IMR-90 (cell line): ENCODE measurements around the gene ULBP1. TPM values are rescaled to one million over a fixed set of nuclear protein-coding genes. Genes with fewer than 3 reads are reported as not detected.

ENCODE experiments used
- ATAC-seq: fragments of 200-7000 bp; cut with Tn5 transposase; 2 replicates; pipeline ENCODE4 v1.9.1; 2020; ENCODE audit warnings: low read depth, mild to moderate bottlenecking, moderate library complexity
- BruUV-seq: library from RNA; stranded (reverse); fragments of 400-500 nt; replicated peaks from 2 replicates; lab custom pipeline; 2021; lab: Mats Ljungman, UMichigan
- CTCF ChIA-PET: fragments of 300-600 bp; formaldehyde crosslinking; extraction: SDS; loops from one replicate; lab custom pipeline; 2021; ENCODE audit warnings: antibody characterized with exemption; lab: Yijun Ruan, JAX
- POLR2A ChIA-PET: fragments of 300-600 bp; sonication (Branson Sonifier 250); formaldehyde crosslinking; loops from one replicate; lab custom pipeline; 2022; ENCODE audit warnings: antibody characterized with exemption; ENCODE audit not compliant: unreplicated experiment; lab: Charles Lee
- DNase-seq: peaks from one replicate; pipeline ENCODE4 v3.0.0; 2013
- H2AFZ ChIP-seq: replicated peaks from 2 replicates; pipeline ENCODE3; 2013; ENCODE audit warnings: low read length, mild to moderate bottlenecking; ENCODE audit not compliant: poor library complexity
- H2AK5ac ChIP-seq: 2 replicates; pipeline ENCODE4 v1.6.1; 2013; ENCODE audit warnings: low read depth, low read length, inconsistent platforms
- H2AK9ac ChIP-seq: replicated peaks from 2 replicates; pipeline ENCODE3; 2013; ENCODE audit warnings: mild to moderate bottlenecking, low read depth, low read length, moderate library complexity; ENCODE audit not compliant: poor library complexity
- H2BK120ac ChIP-seq: 2 replicates; pipeline ENCODE4 v1.6.1; 2013; ENCODE audit warnings: low read depth, low read length, inconsistent platforms
- H2BK15ac ChIP-seq: 3 replicates; pipeline ENCODE4 v1.6.1; 2013; ENCODE audit warnings: low read depth, low read length, inconsistent platforms
- H2BK20ac ChIP-seq: 2 replicates; pipeline ENCODE4 v1.6.1; 2013; ENCODE audit warnings: low read depth, mild to moderate bottlenecking, inconsistent platforms, low read length, moderate library complexity
- H2BK5ac ChIP-seq: 2 replicates; pipeline ENCODE4 v1.6.1; 2013; ENCODE audit warnings: mild to moderate bottlenecking, low read depth, low read length, inconsistent platforms; ENCODE audit not compliant: poor library complexity, severe bottlenecking
- H3K14ac ChIP-seq: replicated peaks from 2 replicates; pipeline ENCODE4 v1.6.1; 2013; ENCODE audit warnings: low read depth, low read length, inconsistent platforms
- H3K18ac ChIP-seq: 2 replicates; pipeline ENCODE4 v1.6.1; 2013; ENCODE audit warnings: low read depth, low read length, control low read depth
- H3K23ac ChIP-seq: 2 replicates; pipeline ENCODE4 v1.6.1; 2013; ENCODE audit warnings: low read depth, low read length, inconsistent platforms
- H3K27ac ChIP-seq: 2 replicates; pipeline ENCODE4 v1.5.1; 2013; ENCODE audit warnings: mild to moderate bottlenecking, control low read depth, low read length; ENCODE audit not compliant: insufficient read depth
- H3K27me3 ChIP-seq: 2 replicates; pipeline ENCODE4 v1.6.1; 2013; ENCODE audit warnings: low read length; ENCODE audit not compliant: control insufficient read depth, insufficient read depth
- H3K36me3 ChIP-seq: 2 replicates; pipeline ENCODE4 v1.6.1; 2013; ENCODE audit warnings: low read length, mixed read lengths; ENCODE audit not compliant: control insufficient read depth, insufficient read depth
- H3K4ac ChIP-seq: 2 replicates; pipeline ENCODE4 v1.6.1; 2013; ENCODE audit warnings: low read depth, low read length, inconsistent platforms
- H3K4me1 ChIP-seq: 2 replicates; pipeline ENCODE4 v1.6.1; 2013; ENCODE audit warnings: low read length, mixed read lengths; ENCODE audit not compliant: control insufficient read depth, insufficient read depth
- H3K4me2 ChIP-seq: 2 replicates; pipeline ENCODE4 v1.6.1; 2013; ENCODE audit warnings: low read depth, mild to moderate bottlenecking, control low read depth, low read length, moderate library complexity
- H3K4me3 ChIP-seq: 2 replicates; pipeline ENCODE4 v1.5.1; 2013; ENCODE audit warnings: low read depth, mild to moderate bottlenecking, control low read depth, low read length, moderate library complexity; ENCODE audit not compliant: insufficient read depth
- H3K56ac ChIP-seq: 2 replicates; pipeline ENCODE4 v1.6.1; 2013; ENCODE audit warnings: low read length, inconsistent platforms; ENCODE audit not compliant: insufficient read depth; ENCODE audit errors: extremely low read depth
- H3K79me1 ChIP-seq, 2 experiments: 2 replicates each; pipeline ENCODE4 v1.6.1; 2013; ENCODE audit warnings: low read length in 2 of 2, inconsistent platforms in 1 of 2, low read depth in 1 of 2
- H3K9ac ChIP-seq: 2 replicates; pipeline ENCODE4 v1.6.1; 2013; ENCODE audit warnings: low read depth, low read length, control low read depth
- H3K9me1 ChIP-seq: 2 replicates; pipeline ENCODE4 v1.6.1; 2013; ENCODE audit warnings: low read length, inconsistent platforms; ENCODE audit not compliant: insufficient read depth
- H3K9me3 ChIP-seq: 2 replicates; pipeline ENCODE4 v1.6.1; 2013; ENCODE audit warnings: low read length; ENCODE audit not compliant: control insufficient read depth, insufficient read depth
- H4K20me1 ChIP-seq: 2 replicates; pipeline ENCODE4 v1.6.1; 2013; ENCODE audit warnings: low read length, inconsistent platforms; ENCODE audit not compliant: insufficient read depth
- H4K5ac ChIP-seq: 2 replicates; pipeline ENCODE4 v1.6.1; 2013; ENCODE audit warnings: mild to moderate bottlenecking, low read depth, low read length, control low read depth
- H4K8ac ChIP-seq, 2 experiments: 2 replicates each; pipeline ENCODE4 v1.6.1; 2013; ENCODE audit warnings: low read depth in 2 of 2, low read length in 2 of 2, control low read depth in 1 of 2, inconsistent platforms in 1 of 2
- H4K91ac ChIP-seq: 2 replicates; pipeline ENCODE4 v1.6.1; 2013; ENCODE audit warnings: low read depth, low read length, inconsistent platforms; ENCODE audit not compliant: insufficient read depth
- BHLHE40 ChIP-seq: fragments of 150-350 bp; IDR thresholded peaks from 2 replicates; pipeline ENCODE4 v1.6.1; 2016; ENCODE audit warnings: mild to moderate bottlenecking, low read depth, low read length
- CEBPB ChIP-seq: IDR thresholded peaks from 2 replicates; pipeline ENCODE4 v1.6.1; 2012; ENCODE audit warnings: low read depth, low read length, improper control_type of control experiment
- CHD1 ChIP-seq: IDR thresholded peaks from 2 replicates; pipeline ENCODE4 v1.6.1; 2012; ENCODE audit warnings: low read depth, low read length, improper control_type of control experiment
- FOS ChIP-seq: fragments of 150-350 bp; IDR thresholded peaks from 2 replicates; pipeline ENCODE4 v1.6.1; 2016; ENCODE audit warnings: low read depth, low read length
- MAFK ChIP-seq: IDR thresholded peaks from 2 replicates; pipeline ENCODE4 v1.6.1; 2012; ENCODE audit warnings: low read depth, low read length, improper control_type of control experiment
- MAZ ChIP-seq: IDR thresholded peaks from 2 replicates; pipeline ENCODE4 v1.6.1; 2012; ENCODE audit warnings: low read depth, mild to moderate bottlenecking, low read length, improper control_type of control experiment, moderate library complexity, borderline replicate concordance
- MXI1 ChIP-seq: IDR thresholded peaks from 2 replicates; pipeline ENCODE4 v1.6.1; 2012; ENCODE audit warnings: low read depth, mild to moderate bottlenecking, low read length, moderate library complexity, borderline replicate concordance
- NFE2L2 ChIP-seq: fragments of 150-350 bp; IDR thresholded peaks from 2 replicates; pipeline ENCODE4 v1.6.1; 2016; ENCODE audit warnings: low read depth, mild to moderate bottlenecking, low read length
- POLR2A ChIP-seq: IDR thresholded peaks from 2 replicates; pipeline ENCODE4 v1.6.1; 2012; ENCODE audit warnings: mild to moderate bottlenecking, low read depth, low read length
- RAD21 ChIP-seq: IDR thresholded peaks from 2 replicates; pipeline ENCODE4 v1.6.1; 2012; ENCODE audit warnings: low read length, improper control_type of control experiment
- RCOR1 ChIP-seq: IDR thresholded peaks from 2 replicates; pipeline ENCODE4 v1.6.1; 2012; ENCODE audit warnings: mild to moderate bottlenecking, low read length, improper control_type of control experiment; ENCODE audit not compliant: insufficient replicate concordance
- RFX5 ChIP-seq: IDR thresholded peaks from 2 replicates; pipeline ENCODE4 v1.8.0; 2012; ENCODE audit warnings: low read depth, mild to moderate bottlenecking, low read length, moderate library complexity
- SMC3 ChIP-seq: fragments of 150-350 bp; IDR thresholded peaks from 2 replicates; pipeline ENCODE4 v1.6.1; 2016; ENCODE audit warnings: low read depth, mild to moderate bottlenecking, antibody characterized with exemption, low read length, moderate library complexity
- WGBS, 2 experiments: methylation state at CpG; one replicate each; pipeline versions ENCODE4 v1.1.5 to v1.1.7; 2013; ENCODE audit warnings: missing lambda C conversion rate in 2 of 2; ENCODE audit not compliant: insufficient read length in 1 of 2; ENCODE audit errors: extremely low coverage in 2 of 2; 5-methylcytosine and 5-hydroxymethylcytosine counted together
- dilution Hi-C: fragments of 300-500 bp; cut with HindIII; formaldehyde crosslinking; loops from one replicate; pipeline ENCODE4 v1.14.3; 2018; ENCODE audit warnings: low sequenced_read_pairs; ENCODE audit not compliant: unreplicated experiment
- in situ Hi-C: fragments of 300-500 bp; cut with MboI; formaldehyde crosslinking; loops from 3 replicates; pipeline ENCODE4 v1.14.3; 2019; ENCODE audit warnings: low sequenced_read_pairs, inconsistent platforms, mixed read lengths
- intact Hi-C: fragments of 100-400 bp; cut with micrococcal nuclease; formaldehyde crosslinking; loops from 2 replicates; pipeline ENCODE4 v1.10.0; 2022
- polyA plus RNA-seq, 3 experiments: library from polyadenylated mRNA; depleted of rRNA; stranded (reverse); fragments of >200 nt; gene quantifications; 2 replicates each; pipeline ENCODE4 v1.2.3, GENCODE V29; 2012; ENCODE audit warnings: low replicate concordance in 1 of 3
- total RNA-seq: library from RNA; depleted of rRNA; stranded (reverse); fragments of >200 nt; gene quantifications from 2 replicates; pipeline ENCODE4 v1.2.3, GENCODE V29; 2012
- TF ChIP-seq, protein P1 (sequence below): fragments of 150-350 bp; IDR thresholded peaks from 2 replicates; pipeline ENCODE4 v1.6.1; 2017; ENCODE audit warnings: mild to moderate bottlenecking, antibody characterized with exemption, low read length, low read depth
- TF ChIP-seq, protein P2 (sequence below): fragments of 150-350 bp; IDR thresholded peaks from 2 replicates; pipeline ENCODE4 v1.6.1; 2016; ENCODE audit warnings: low read depth, mild to moderate bottlenecking, low read length, moderate library complexity, borderline replicate concordance
- TF ChIP-seq, protein P3 (sequence below): conservative IDR thresholded peaks from 2 replicates; pipeline ENCODE4 v1.5.1; 2012; ENCODE audit warnings: mild to moderate bottlenecking, low read depth, low read length, improper control_type of control experiment

The ULBP1 gene
- total and polyA plus RNA-seq, 2 of the 4 experiments (the other 2 are of a cell fraction), result 0.18 to 0.87 TPM

DNA sequence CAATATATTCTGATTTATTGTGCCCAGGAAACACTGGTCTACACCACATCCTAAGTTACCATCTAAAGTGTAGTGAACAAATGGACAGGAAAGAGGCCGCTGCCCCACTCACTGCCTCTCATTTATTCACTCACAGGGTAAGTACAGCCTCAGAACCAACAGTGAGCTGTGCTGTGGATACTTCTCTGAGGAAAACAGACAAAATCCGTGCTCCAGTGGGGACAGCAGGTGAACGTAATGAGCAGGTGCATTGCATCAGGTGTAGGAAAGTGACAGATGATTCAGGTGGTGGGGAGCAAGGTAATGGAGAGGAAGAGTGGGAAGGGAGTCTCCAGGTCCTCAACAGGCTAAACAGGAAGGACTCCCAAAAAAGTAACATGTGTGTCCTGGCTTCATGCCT, 30.3 kb upstream of the ULBP1 start:
- Histone ChIP-seq H3K9me1 (no peaks in the 10 kb centered on the region), H4K5ac (no peak overlapping the region), H3K18ac (no peak overlapping the region), H2BK120ac (no peak overlapping the region), H4K20me1 (no peaks in the 10 kb centered on the region), H3K9ac (no peak overlapping the region), H2BK15ac (no peak overlapping the region), H2BK20ac (no peak overlapping the region), H2AK5ac (no peak overlapping the region), H3K9me3 (no peaks in the 10 kb centered on the region), H2AK9ac (no peak overlapping the region), H3K36me3 (no peaks in the 10 kb centered on the region), H3K4me1 (no peaks in the 10 kb centered on the region), H2AFZ (no peak overlapping the region), H3K4ac (no peak overlapping the region), H3K14ac (no peak overlapping the region), H3K4me3 (no peak overlapping the region), H4K91ac (no peak overlapping the region), H3K23ac (no peak overlapping the region), H3K79me1 (no peaks in the 10 kb centered on the region), H3K27me3 (peaks cover 47% of the 10 kb centered on the region), H3K27ac (no peak overlapping the region), H3K56ac (no peak overlapping the region), H3K4me2 (no peak overlapping the region), H2BK5ac (no peak overlapping the region), H4K8ac (no peak overlapping the region)
- TF ChIP-seq CEBPB (no peak), RFX5 (no peak), POLR2A (no peak), MAZ (no peak), CHD1 (no peak), MAFK (no peak), RAD21 (no peak), RCOR1 (no peak), MXI1 (no peak), BHLHE40 (no peak), SMC3 (no peak), NFE2L2 (no peak), FOS (no peak)
- TF ChIP-seq, protein P1, sequence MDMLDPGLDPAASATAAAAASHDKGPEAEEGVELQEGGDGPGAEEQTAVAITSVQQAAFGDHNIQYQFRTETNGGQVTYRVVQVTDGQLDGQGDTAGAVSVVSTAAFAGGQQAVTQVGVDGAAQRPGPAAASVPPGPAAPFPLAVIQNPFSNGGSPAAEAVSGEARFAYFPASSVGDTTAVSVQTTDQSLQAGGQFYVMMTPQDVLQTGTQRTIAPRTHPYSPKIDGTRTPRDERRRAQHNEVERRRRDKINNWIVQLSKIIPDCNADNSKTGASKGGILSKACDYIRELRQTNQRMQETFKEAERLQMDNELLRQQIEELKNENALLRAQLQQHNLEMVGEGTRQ, result no peak
- TF ChIP-seq, protein P2, sequence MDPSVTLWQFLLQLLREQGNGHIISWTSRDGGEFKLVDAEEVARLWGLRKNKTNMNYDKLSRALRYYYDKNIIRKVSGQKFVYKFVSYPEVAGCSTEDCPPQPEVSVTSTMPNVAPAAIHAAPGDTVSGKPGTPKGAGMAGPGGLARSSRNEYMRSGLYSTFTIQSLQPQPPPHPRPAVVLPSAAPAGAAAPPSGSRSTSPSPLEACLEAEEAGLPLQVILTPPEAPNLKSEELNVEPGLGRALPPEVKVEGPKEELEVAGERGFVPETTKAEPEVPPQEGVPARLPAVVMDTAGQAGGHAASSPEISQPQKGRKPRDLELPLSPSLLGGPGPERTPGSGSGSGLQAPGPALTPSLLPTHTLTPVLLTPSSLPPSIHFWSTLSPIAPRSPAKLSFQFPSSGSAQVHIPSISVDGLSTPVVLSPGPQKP, result no peak
- TF ChIP-seq, protein P3, sequence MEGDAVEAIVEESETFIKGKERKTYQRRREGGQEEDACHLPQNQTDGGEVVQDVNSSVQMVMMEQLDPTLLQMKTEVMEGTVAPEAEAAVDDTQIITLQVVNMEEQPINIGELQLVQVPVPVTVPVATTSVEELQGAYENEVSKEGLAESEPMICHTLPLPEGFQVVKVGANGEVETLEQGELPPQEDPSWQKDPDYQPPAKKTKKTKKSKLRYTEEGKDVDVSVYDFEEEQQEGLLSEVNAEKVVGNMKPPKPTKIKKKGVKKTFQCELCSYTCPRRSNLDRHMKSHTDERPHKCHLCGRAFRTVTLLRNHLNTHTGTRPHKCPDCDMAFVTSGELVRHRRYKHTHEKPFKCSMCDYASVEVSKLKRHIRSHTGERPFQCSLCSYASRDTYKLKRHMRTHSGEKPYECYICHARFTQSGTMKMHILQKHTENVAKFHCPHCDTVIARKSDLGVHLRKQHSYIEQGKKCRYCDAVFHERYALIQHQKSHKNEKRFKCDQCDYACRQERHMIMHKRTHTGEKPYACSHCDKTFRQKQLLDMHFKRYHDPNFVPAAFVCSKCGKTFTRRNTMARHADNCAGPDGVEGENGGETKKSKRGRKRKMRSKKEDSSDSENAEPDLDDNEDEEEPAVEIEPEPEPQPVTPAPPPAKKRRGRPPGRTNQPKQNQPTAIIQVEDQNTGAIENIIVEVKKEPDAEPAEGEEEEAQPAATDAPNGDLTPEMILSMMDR, result no peak
- CTCF ChIA-PET, result no interaction called here
- ATAC-seq (no peak), DNase-seq (no peak)
- intact Hi-C loops, result loop anchor here (5.0 to 10.0 kb wide), 2 partner anchors 404 to 881 kb away; no protein-coding TSS in a partner anchor
- POLR2A ChIA-PET, result no interaction called here
- dilution Hi-C loops, result no loop called here
- BruUV-seq, result no TSS peak
- 0% methylated on average over 1 of the region's 3 CpGs; no CpG with 5 or more reads in 1 of the 2 experiments for WGBS, 2 experiments
- in situ Hi-C loops, result loop anchor here (10.0 to 25.0 kb wide), 2 partner anchors 404 to 881 kb away; no protein-coding TSS in a partner anchor
